Measurements from ENCODE around the gene NID2. TPM values are rescaled to one million over a fixed set of nuclear protein-coding genes. Genes with fewer than 3 reads are reported as not detected.

The NID2 gene
- total RNA-seq, 2 experiments from 2014 or later, result not detected

- H3K36me3 Mint-ChIP-seq, result no peaks in the 10 kb centered on the region
- no peak for DNase-seq
- H3K27me3 Mint-ChIP-seq, result no peaks in the 10 kb centered on the region
- no peaks in the 10 kb centered on the region for H3K4me1 Mint-ChIP-seq (ENCODE audit: low read depth)
- H3K27ac Mint-ChIP-seq, result no peak overlapping the region
- POLR2A ChIA-PET, result no interaction called here
- CTCF ChIA-PET, result no interaction called here
- no peak overlapping the region for H3K4me3 Mint-ChIP-seq
- no peaks in the 10 kb centered on the region for H3K9me3 Mint-ChIP-seq
- intact Hi-C loops (cut with micrococcal nuclease), result no loop called here
Measured at GRCh38 chr14:52095336-52095735, 26.5 kb upstream of the NID2 start.

GRCh38 chr14:52094546-52095271 lies 25.9 kb upstream of the NID2 start:
- no peak overlapping the region for H3K27ac Mint-ChIP-seq
- intact Hi-C loops (cut with micrococcal nuclease), result no loop called here
- ChIA-PET CTCF (no interaction called here), POLR2A (no interaction called here)
- no peaks in the 10 kb centered on the region for H3K9me3 Mint-ChIP-seq
- H3K4me3 Mint-ChIP-seq, result no peak overlapping the region
- no peaks in the 10 kb centered on the region for H3K36me3 Mint-ChIP-seq
- no peaks in the 10 kb centered on the region for H3K4me1 Mint-ChIP-seq (ENCODE audit: low read depth)
- no peaks in the 10 kb centered on the region for H3K27me3 Mint-ChIP-seq
- no peak for DNase-seq

GRCh38 chr14:52091928-52092327 lies 23.1 kb upstream of the NID2 start:
- H3K4me1 Mint-ChIP-seq (ENCODE audit: low read depth), result no peaks in the 10 kb centered on the region
- no peak overlapping the region for H3K4me3 Mint-ChIP-seq
- H3K27me3 Mint-ChIP-seq, result peaks cover 4% of the 10 kb centered on the region
- ChIA-PET CTCF (no interaction called here), POLR2A (no interaction called here)
- intact Hi-C loops (cut with micrococcal nuclease), result no loop called here
- no peak for DNase-seq
- H3K36me3 Mint-ChIP-seq, result no peaks in the 10 kb centered on the region
- no peak overlapping the region for H3K27ac Mint-ChIP-seq
- H3K9me3 Mint-ChIP-seq, result no peaks in the 10 kb centered on the region

GRCh38 chr14:52090936-52091335 lies 22.1 kb upstream of the NID2 start:
- Mint-ChIP-seq H3K4me1 (ENCODE audit: low read depth) (no peaks in the 10 kb centered on the region), H3K9me3 (no peaks in the 10 kb centered on the region), H3K27ac (no peak overlapping the region), H3K36me3 (no peaks in the 10 kb centered on the region), H3K27me3 (peaks cover 4% of the 10 kb centered on the region), H3K4me3 (no peak overlapping the region)
- intact Hi-C loops (cut with micrococcal nuclease), result no loop called here
- ChIA-PET POLR2A (no interaction called here), CTCF (no interaction called here)
- no peak for DNase-seq

- Mint-ChIP-seq H3K4me3 (no peak overlapping the region), H3K9me3 (peaks cover 8% of the 10 kb centered on the region), H3K36me3 (peaks cover 1% of the 10 kb centered on the region), H3K4me1 (ENCODE audit: low read depth) (no peaks in the 10 kb centered on the region), H3K27me3 (peaks cover 6% of the 10 kb centered on the region), H3K27ac (no peak overlapping the region)
- POLR2A ChIA-PET, result no interaction called here
- DNase-seq, result no peak
- intact Hi-C loops (cut with micrococcal nuclease), result no loop called here
- CTCF ChIA-PET, result interaction anchor here (1.8 kb wide), 1 partner anchor 45 kb away, joined by 4 read pairs; no protein-coding TSS in a partner anchor
Measured at GRCh38 chr14:52089218-52089617, 20.4 kb upstream of the NID2 start.

- Mint-ChIP-seq H3K4me3 (no peak overlapping the region), H3K27ac (no peak overlapping the region), H3K27me3 (peaks cover 6% of the 10 kb centered on the region), H3K4me1 (ENCODE audit: low read depth) (no peaks in the 10 kb centered on the region), H3K36me3 (peaks cover 1% of the 10 kb centered on the region), H3K9me3 (peaks cover 8% of the 10 kb centered on the region)
- ChIA-PET POLR2A (no interaction called here), CTCF (interaction anchor here (1.6 kb wide), 1 partner anchor 16 kb away, joined by 4 read pairs; no protein-coding TSS in a partner anchor)
- DNase-seq, result no peak
- intact Hi-C loops (cut with micrococcal nuclease), result no loop called here
Measured at GRCh38 chr14:52086711-52087110, 17.9 kb upstream of the NID2 start.

- Mint-ChIP-seq H3K4me1 (ENCODE audit: low read depth) (no peaks in the 10 kb centered on the region), H3K4me3 (no peak overlapping the region), H3K36me3 (peaks cover 1% of the 10 kb centered on the region), H3K27me3 (peaks cover 2% of the 10 kb centered on the region), H3K27ac (no peak overlapping the region), H3K9me3 (peaks cover 8% of the 10 kb centered on the region)
- ChIA-PET CTCF (no interaction called here), POLR2A (no interaction called here)
- intact Hi-C loops (cut with micrococcal nuclease), result no loop called here
- DNase-seq, result no peak
Measured at GRCh38 chr14:52082903-52083302, 14.0 kb upstream of the NID2 start.

GRCh38 chr14:52081964-52082363 lies 13.1 kb upstream of the NID2 start:
- peaks cover 1% of the 10 kb centered on the region for H3K36me3 Mint-ChIP-seq
- POLR2A ChIA-PET, result no interaction called here
- peaks cover 8% of the 10 kb centered on the region for H3K9me3 Mint-ChIP-seq
- no peak overlapping the region for H3K4me3 Mint-ChIP-seq
- CTCF ChIA-PET, result no interaction called here
- H3K4me1 Mint-ChIP-seq (ENCODE audit: low read depth), result no peaks in the 10 kb centered on the region
- peaks cover 2% of the 10 kb centered on the region for H3K27me3 Mint-ChIP-seq
- no peak for DNase-seq
- intact Hi-C loops (cut with micrococcal nuclease), result no loop called here
- H3K27ac Mint-ChIP-seq, result no peak overlapping the region

- H3K9me3 Mint-ChIP-seq, result peaks cover 8% of the 10 kb centered on the region
- peaks cover 1% of the 10 kb centered on the region for H3K36me3 Mint-ChIP-seq
- no peak for DNase-seq
- intact Hi-C loops (cut with micrococcal nuclease), result no loop called here
- POLR2A ChIA-PET, result no interaction called here
- H3K27me3 Mint-ChIP-seq, result peaks cover 2% of the 10 kb centered on the region
- CTCF ChIA-PET, result no interaction called here
- no peak overlapping the region for H3K4me3 Mint-ChIP-seq
- no peaks in the 10 kb centered on the region for H3K4me1 Mint-ChIP-seq (ENCODE audit: low read depth)
- H3K27ac Mint-ChIP-seq, result no peak overlapping the region
Measured at GRCh38 chr14:52080808-52081755, 12.2 kb upstream of the NID2 start.

GRCh38 chr14:52080158-52080800 lies 11.4 kb upstream of the NID2 start:
- Mint-ChIP-seq H3K4me1 (ENCODE audit: low read depth) (no peaks in the 10 kb centered on the region), H3K36me3 (peaks cover 1% of the 10 kb centered on the region), H3K9me3 (peaks cover 5% of the 10 kb centered on the region), H3K4me3 (no peak overlapping the region), H3K27me3 (peaks cover 2% of the 10 kb centered on the region), H3K27ac (no peak overlapping the region)
- intact Hi-C loops (cut with micrococcal nuclease), result no loop called here
- POLR2A ChIA-PET, result no interaction called here
- CTCF ChIA-PET, result no interaction called here
- no peak for DNase-seq

- CTCF ChIA-PET, result no interaction called here
- intact Hi-C loops (cut with micrococcal nuclease), result no loop called here
- Mint-ChIP-seq H3K4me3 (no peak overlapping the region), H3K27ac (no peak overlapping the region), H3K27me3 (peaks cover 2% of the 10 kb centered on the region), H3K9me3 (peaks cover under 1% of the 10 kb centered on the region), H3K4me1 (ENCODE audit: low read depth) (no peaks in the 10 kb centered on the region), H3K36me3 (peaks cover 1% of the 10 kb centered on the region)
- POLR2A ChIA-PET, result no interaction called here
- no peak for DNase-seq
Measured at GRCh38 chr14:52079239-52079959, 10.5 kb upstream of the NID2 start.

GRCh38 chr14:52078721-52079120 lies 9.9 kb upstream of the NID2 start:
- no peaks in the 10 kb centered on the region for H3K36me3 Mint-ChIP-seq
- H3K4me3 Mint-ChIP-seq, result no peak overlapping the region
- H3K27ac Mint-ChIP-seq, result no peak overlapping the region
- peaks cover 5% of the 10 kb centered on the region for H3K4me1 Mint-ChIP-seq (ENCODE audit: low read depth)
- no peak for DNase-seq
- intact Hi-C loops (cut with micrococcal nuclease), result no loop called here
- ChIA-PET CTCF (no interaction called here), POLR2A (no interaction called here)
- peaks cover 5% of the 10 kb centered on the region for H3K9me3 Mint-ChIP-seq
- no peaks in the 10 kb centered on the region for H3K27me3 Mint-ChIP-seq
